HUES48 (cell line): ENCODE results near the gene ALX4.

Experiments
- H3K27ac ChIP-seq: one replicate; pipeline ENCODE4 v1.7.0; 2013; ENCODE audit warnings: low read depth, low read length, inconsistent platforms
- H3K27me3 ChIP-seq: 2 replicates; pipeline ENCODE4 v1.6.1; 2013; ENCODE audit warnings: mild to moderate bottlenecking, low read length; ENCODE audit not compliant: control insufficient read depth, insufficient read depth
- H3K36me3 ChIP-seq: 2 replicates; pipeline ENCODE4 v1.6.1; 2013; ENCODE audit warnings: low read length; ENCODE audit not compliant: control insufficient read depth, insufficient read depth
- H3K4me1 ChIP-seq: 2 replicates; pipeline ENCODE4 v1.6.1; 2013; ENCODE audit warnings: mild to moderate bottlenecking, low read length; ENCODE audit not compliant: control insufficient read depth, insufficient read depth
- H3K4me3 ChIP-seq: 2 replicates; pipeline ENCODE4 v1.5.1; 2013; ENCODE audit warnings: mild to moderate bottlenecking, low read depth, low read length
- H3K9ac ChIP-seq: 2 replicates; pipeline ENCODE4 v1.6.1; 2013; ENCODE audit warnings: mild to moderate bottlenecking, low read depth, low read length, moderate library complexity
- H3K9me3 ChIP-seq: 2 replicates; pipeline ENCODE4 v1.6.1; 2013; ENCODE audit warnings: low read length; ENCODE audit not compliant: control insufficient read depth, insufficient read depth

The ALX4 gene

DNA sequence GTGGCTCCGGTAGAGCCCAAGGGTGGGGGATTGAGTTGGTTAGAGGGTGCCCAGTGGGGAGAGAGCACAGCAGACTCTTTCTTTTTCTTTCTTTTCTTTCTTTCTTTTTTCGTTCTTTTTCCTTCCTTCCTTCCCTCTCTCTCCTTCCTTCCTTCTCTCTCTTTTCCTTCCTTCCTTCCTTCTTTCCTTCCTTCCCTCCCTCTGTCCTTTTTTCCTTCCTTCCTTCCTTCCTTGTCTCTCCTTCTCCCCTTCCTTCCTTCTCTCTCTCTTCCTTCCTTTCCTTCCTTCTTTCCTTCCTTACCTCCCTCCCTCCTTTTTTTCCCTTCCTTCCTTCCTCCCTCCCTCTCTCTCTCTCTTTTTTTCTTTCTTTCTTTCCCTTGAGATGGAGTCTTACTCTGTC lies 4.8 kb upstream of the ALX4 start:
- Histone ChIP-seq H3K27ac (no peak overlapping the region), H3K9me3 (no peaks in the 10 kb centered on the region), H3K36me3 (no peaks in the 10 kb centered on the region), H3K9ac (no peak overlapping the region), H3K27me3 (peaks cover 100% of the 10 kb centered on the region), H3K4me3 (no peak overlapping the region), H3K4me1 (peaks cover 13% of the 10 kb centered on the region)

GRCh38 chr11:44313761-44314489 lies 4.0 kb upstream of the ALX4 start:
- Histone ChIP-seq H3K9me3 (no peaks in the 10 kb centered on the region), H3K27me3 (peaks cover 100% of the 10 kb centered on the region)

DNA sequence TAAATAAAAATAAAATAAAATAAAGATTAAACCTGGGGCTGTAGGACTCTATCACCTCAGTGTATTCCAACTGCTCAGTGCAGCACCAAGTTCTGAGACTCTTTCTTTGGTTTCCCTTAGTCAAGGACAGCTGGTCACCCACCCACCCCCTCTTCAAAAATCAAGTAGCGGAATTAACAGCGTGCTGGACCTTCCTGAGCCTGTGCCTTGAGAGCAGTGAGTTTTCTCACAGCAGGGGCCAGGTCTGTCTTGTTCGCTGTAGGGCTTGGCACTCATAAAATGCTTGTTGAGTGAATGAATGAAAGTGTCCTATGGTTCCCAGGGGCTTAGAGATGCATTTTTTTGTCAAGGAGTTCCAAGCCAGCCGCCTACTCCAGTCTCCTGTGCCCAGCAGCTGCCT lies 2.9 kb upstream of the ALX4 start:
- Histone ChIP-seq H3K27me3 (peaks cover 100% of the 10 kb centered on the region), H3K4me3 (no peak overlapping the region), H3K4me1 (peaks cover 14% of the 10 kb centered on the region), H3K27ac (no peak overlapping the region), H3K36me3 (no peaks in the 10 kb centered on the region), H3K9me3 (no peaks in the 10 kb centered on the region), H3K9ac (no peak overlapping the region)

More at GRCh38 chr11:44313761-44314489, 4.0 kb upstream of the ALX4 start:
- peaks cover 14% of the 10 kb centered on the region for H3K4me1 ChIP-seq
- no peak overlapping the region for H3K27ac ChIP-seq
- H3K36me3 ChIP-seq = no peaks in the 10 kb centered on the region
- no peak overlapping the region for H3K9ac ChIP-seq
- H3K4me3 ChIP-seq = no peak overlapping the region

DNA sequence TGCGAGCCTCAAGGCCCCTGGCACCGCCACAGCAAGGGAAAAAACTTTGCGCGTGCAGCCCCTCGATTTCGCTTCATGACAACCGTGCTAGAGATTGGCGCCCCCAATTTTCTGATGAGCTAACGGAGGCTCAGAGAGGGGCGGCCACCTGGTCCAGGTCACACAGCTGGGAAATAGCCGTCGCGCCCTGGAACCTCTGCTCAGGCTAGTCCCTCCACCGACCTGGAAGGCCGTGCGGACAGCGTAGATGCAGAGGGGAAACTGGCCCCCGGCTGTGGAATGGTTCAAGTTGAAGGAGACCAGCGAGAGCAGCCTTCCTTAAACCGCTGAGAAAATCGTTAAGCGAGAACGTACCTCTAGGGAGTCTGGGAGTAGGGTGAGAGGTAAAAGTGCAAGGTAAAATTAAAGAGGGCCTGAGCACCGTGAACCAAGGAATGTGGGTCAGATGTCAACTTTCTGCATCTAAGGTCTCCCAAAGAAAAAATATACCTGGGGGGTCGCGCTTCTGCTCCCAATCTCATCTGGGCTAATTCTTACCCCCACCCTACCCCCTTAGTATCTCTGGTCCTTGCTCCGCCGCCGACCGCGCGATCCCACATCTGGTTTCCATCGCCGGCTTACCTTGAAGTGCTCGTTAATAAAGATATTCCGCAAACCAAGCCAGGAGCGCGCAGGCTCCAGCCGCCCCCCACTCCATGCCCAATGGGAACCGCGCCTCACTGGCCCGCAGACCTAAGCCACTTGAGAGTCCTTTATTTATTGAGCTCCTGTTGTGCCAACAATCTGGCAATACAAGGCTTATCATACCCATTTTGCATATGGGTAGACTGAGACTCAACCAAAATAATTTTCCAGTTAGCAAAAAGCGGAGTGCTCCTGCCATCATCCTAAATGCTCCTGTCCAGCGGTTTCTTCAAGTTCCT lies 1.7 kb upstream of the ALX4 start:
- Histone ChIP-seq H3K9ac (no peak overlapping the region), H3K36me3 (no peaks in the 10 kb centered on the region), H3K27me3 (peaks cover 100% of the 10 kb centered on the region), H3K4me1 (peaks cover 13% of the 10 kb centered on the region), H3K9me3 (no peaks in the 10 kb centered on the region), H3K27ac (no peak overlapping the region), H3K4me3 (no peak overlapping the region)

GRCh38 chr11:44310463-44311272 lies 729 bp upstream of the ALX4 start:
- H3K4me1 ChIP-seq = peaks cover 17% of the 10 kb centered on the region
- H3K27me3 ChIP-seq = peaks cover 100% of the 10 kb centered on the region
- H3K9me3 ChIP-seq = no peaks in the 10 kb centered on the region
- no peak overlapping the region for H3K27ac ChIP-seq
- no peaks in the 10 kb centered on the region for H3K36me3 ChIP-seq
- H3K9ac ChIP-seq = no peak overlapping the region
- H3K4me3 ChIP-seq = peak overlapping the region; percentile 41; the same call in 1 of the 2 replicates

DNA sequence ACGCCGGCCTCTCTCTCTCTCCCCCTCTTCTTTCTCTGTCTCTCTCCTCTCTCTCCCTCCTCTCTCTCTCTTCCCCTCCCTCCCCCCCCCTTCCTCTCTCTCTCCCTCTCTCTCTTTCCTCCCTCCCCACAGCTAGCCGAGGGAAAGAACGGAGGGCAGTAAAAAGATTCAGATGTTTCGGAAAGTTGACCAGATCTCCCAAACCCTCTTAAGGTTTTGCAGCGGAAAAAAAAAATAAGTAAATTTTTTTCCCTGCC lies 195 bp upstream of the ALX4 start:
- H3K27ac ChIP-seq = no peak overlapping the region
- peaks cover 100% of the 10 kb centered on the region for H3K27me3 ChIP-seq
- H3K9ac ChIP-seq = no peak overlapping the region
- no peaks in the 10 kb centered on the region for H3K9me3 ChIP-seq
- peak overlapping the region; percentile 41; the same call in 1 of the 2 replicates for H3K4me3 ChIP-seq
- no peaks in the 10 kb centered on the region for H3K36me3 ChIP-seq
- peaks cover 21% of the 10 kb centered on the region for H3K4me1 ChIP-seq

DNA sequence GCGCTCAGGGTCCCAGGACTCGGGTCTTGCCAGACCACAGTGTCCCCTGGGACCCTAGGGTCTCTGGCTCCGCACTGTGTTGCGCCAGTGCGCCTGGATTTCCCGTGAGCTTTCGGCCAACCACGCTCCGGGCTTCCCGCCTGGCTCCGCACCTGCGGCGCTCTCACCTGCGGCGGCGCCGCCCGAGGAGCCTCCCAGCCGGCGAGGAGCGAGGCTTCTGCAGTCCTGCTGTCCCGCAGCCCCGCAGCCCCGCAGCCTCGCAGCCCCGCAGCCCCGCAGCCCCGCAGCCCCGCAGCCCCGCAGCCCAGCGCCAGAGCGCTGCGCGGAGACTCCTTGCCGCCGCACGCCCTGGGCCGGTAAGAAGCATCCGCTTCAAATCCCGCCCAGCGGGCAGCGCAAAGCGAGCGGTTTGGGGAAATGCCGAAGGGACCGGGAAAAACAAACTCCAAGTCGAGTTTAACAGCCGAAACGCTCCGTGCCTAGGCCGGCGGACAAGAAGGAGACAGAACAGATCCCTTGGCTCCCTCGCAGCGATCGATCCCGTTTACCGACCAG lies 939 bp downstream of the ALX4 start:
- no peaks in the 10 kb centered on the region for H3K36me3 ChIP-seq
- no peak overlapping the region for H3K9ac ChIP-seq
- H3K4me3 ChIP-seq = peak overlapping the region; percentile 20; the same call in 1 of the 2 replicates
- H3K4me1 ChIP-seq = peaks cover 30% of the 10 kb centered on the region
- H3K27ac ChIP-seq = no peak overlapping the region
- peaks cover 100% of the 10 kb centered on the region for H3K27me3 ChIP-seq
- H3K9me3 ChIP-seq = no peaks in the 10 kb centered on the region

GRCh38 chr11:44308256-44308922 lies 1.6 kb downstream of the ALX4 start:
- H3K4me3 ChIP-seq = no peak overlapping the region

DNA sequence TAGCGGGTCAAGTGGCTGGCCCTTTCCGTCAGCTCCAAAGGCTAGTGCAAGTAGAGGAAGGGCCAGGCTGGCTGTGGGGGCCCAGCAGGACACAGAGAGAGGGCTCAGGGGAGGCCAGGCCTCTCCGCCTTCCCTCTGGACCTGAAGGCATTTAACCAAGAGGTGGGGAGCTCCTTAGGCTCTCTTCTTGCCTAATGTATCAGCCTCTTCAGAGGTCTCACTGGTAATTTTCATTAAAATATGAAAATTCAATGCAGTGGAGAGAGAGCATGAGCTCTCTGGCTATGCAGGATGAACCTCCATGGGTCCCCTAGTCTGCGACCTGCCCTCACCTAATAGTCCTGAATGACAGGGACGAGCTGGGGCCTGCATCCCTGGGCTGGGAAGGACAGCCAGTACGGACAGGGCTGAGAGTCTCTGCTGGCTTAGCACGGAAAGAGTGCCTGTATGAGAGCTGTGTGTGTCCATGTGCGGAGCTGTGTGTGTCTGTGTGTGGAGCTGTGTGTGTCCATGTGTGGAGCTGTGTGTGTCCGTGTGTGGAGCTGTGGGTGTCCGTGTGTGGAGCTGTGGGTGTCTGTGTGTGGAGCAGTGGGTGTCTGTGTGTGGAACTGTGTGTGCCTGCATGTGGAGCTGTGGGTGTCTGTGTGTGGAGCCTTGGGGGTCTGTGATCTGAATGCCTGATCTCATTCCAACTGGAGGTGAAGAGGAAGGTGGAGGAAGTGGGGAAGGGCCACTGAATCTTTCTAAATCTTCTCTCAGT lies 2.4 kb downstream of the ALX4 start:
- H3K4me1 ChIP-seq = peaks cover 32% of the 10 kb centered on the region
- H3K9ac ChIP-seq = no peak overlapping the region
- H3K27me3 ChIP-seq = peaks cover 100% of the 10 kb centered on the region
- no peaks in the 10 kb centered on the region for H3K36me3 ChIP-seq
- H3K9me3 ChIP-seq = no peaks in the 10 kb centered on the region
- no peak overlapping the region for H3K4me3 ChIP-seq
- H3K27ac ChIP-seq = no peak overlapping the region

More at GRCh38 chr11:44308256-44308922, 1.6 kb downstream of the ALX4 start:
- Histone ChIP-seq H3K27ac (no peak overlapping the region), H3K36me3 (no peaks in the 10 kb centered on the region), H3K9ac (no peak overlapping the region), H3K27me3 (peaks cover 100% of the 10 kb centered on the region), H3K9me3 (no peaks in the 10 kb centered on the region), H3K4me1 (peaks cover 32% of the 10 kb centered on the region)

GRCh38 chr11:44306918-44307244 lies 3.1 kb downstream of the ALX4 start:
- H3K27me3 ChIP-seq = peaks cover 100% of the 10 kb centered on the region
- H3K27ac ChIP-seq = no peak overlapping the region
- no peaks in the 10 kb centered on the region for H3K36me3 ChIP-seq
- H3K4me1 ChIP-seq = peaks cover 32% of the 10 kb centered on the region
- H3K4me3 ChIP-seq = no peak overlapping the region
- H3K9me3 ChIP-seq = no peaks in the 10 kb centered on the region
- H3K9ac ChIP-seq = no peak overlapping the region
